NT2/D1 (cell line): ENCODE measurements around the gene ELF1.
"Not testable (repeated sequence)": the region's sequence is repeated elsewhere in the genome, so short reads cannot be mapped to it uniquely, and the experiment has no call there.

Experiments used
- DNase-seq: peaks from one replicate; pipeline ENCODE4 v3.0.0-alpha.2; 2011; ENCODE audit warnings: low read depth, low spot score
- H3K27me3 ChIP-seq: 2 replicates; pipeline ENCODE4 v1.6.0; 2011; ENCODE audit warnings: mild to moderate bottlenecking; ENCODE audit not compliant: insufficient read length, insufficient read depth
- H3K36me3 ChIP-seq: 2 replicates; pipeline ENCODE4 v1.6.1; 2011; ENCODE audit warnings: mild to moderate bottlenecking, low read length, mixed read lengths; ENCODE audit not compliant: insufficient read depth, insufficient read length
- H3K4me1 ChIP-seq: 2 replicates; pipeline ENCODE4 v1.5.1; 2011; ENCODE audit not compliant: insufficient read depth, insufficient read length
- H3K4me3 ChIP-seq: 2 replicates; pipeline ENCODE4 v1.5.1; 2011; ENCODE audit warnings: low read depth; ENCODE audit not compliant: insufficient read length
- H3K9ac ChIP-seq: 2 replicates; pipeline ENCODE4 v1.6.0; 2011; ENCODE audit warnings: low read depth; ENCODE audit not compliant: insufficient read length
- H3K9me3 ChIP-seq: 2 replicates; pipeline ENCODE4 v1.5.1; 2011; ENCODE audit warnings: mild to moderate bottlenecking, low read length; ENCODE audit not compliant: insufficient read depth
- SUZ12 ChIP-seq: IDR thresholded peaks from 2 replicates; pipeline ENCODE4 v1.6.1; 2011; ENCODE audit not compliant: insufficient read length, insufficient read depth; ENCODE audit errors: extremely low read depth
- YY1 ChIP-seq: IDR thresholded peaks from 2 replicates; pipeline ENCODE4 v1.6.1; 2011; ENCODE audit not compliant: insufficient read length, insufficient read depth
- ZNF274 ChIP-seq: IDR thresholded peaks from 2 replicates; pipeline ENCODE4 v1.6.1; 2011; ENCODE audit warnings: mild to moderate bottlenecking, low read depth, low read length

Gene ELF1

DNA sequence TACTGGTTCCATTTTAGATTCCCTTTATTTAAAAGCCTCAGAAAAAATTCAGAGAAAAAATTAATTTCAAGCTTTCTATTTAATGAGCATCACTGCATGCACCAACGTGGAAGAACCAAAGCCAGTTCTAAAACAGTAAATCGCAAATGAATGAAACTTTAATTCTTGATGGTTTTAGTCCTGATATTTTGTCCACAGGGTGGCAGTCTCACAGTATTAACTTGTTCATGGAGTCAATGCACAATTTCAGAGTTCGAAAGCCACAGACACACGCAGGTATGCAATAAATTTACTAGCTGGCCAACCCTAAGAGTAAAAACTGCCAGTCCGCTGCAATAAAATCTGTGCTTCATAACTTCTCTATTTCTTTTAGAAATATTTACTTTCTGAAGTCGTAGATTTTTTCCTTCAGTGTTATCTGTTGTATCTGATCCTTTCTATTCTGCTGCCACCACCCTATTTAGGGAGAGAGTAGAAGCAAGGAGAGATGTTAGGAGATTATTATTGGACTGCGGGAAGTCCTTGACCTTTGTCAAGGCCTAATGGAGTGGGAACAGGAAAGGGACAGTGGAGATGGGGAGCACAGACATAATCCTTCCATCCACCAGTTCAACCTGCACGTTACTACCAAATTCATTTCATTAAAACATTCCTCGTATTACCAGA, 35.2 kb upstream of the ELF1 start:
- no peak for DNase-seq
- no peak overlapping the region for H3K9ac ChIP-seq
- H3K4me1 ChIP-seq: no peaks in the 10 kb centered on the region
- TF ChIP-seq ZNF274: no peak
- no peak for TF ChIP-seq YY1
- no peak for TF ChIP-seq SUZ12
- H3K4me3 ChIP-seq: no peak overlapping the region
- peaks cover 3% of the 10 kb centered on the region for H3K36me3 ChIP-seq
- H3K9me3 ChIP-seq: peaks cover 3% of the 10 kb centered on the region; the same call in 1 of the 2 replicates
- H3K27me3 ChIP-seq: no peaks in the 10 kb centered on the region

GRCh38 chr13:41053384-41053826, 34.3 kb upstream of the ELF1 start:
- H3K4me3 ChIP-seq: no peak overlapping the region
- DNase-seq: no peak
- no peaks in the 10 kb centered on the region for H3K4me1 ChIP-seq
- peaks cover 12% of the 10 kb centered on the region; the same call in 1 of the 2 replicates for H3K9me3 ChIP-seq
- no peak overlapping the region for H3K9ac ChIP-seq
- TF ChIP-seq YY1: no peak
- H3K36me3 ChIP-seq: peaks cover 3% of the 10 kb centered on the region
- H3K27me3 ChIP-seq: no peaks in the 10 kb centered on the region

GRCh38 chr13:41052441-41052840, 33.3 kb upstream of the ELF1 start:
- Histone ChIP-seq H3K4me1 (no peaks in the 10 kb centered on the region), H3K9ac (no peak overlapping the region), H3K9me3 (peaks cover 20% of the 10 kb centered on the region; the same call in 1 of the 2 replicates), H3K4me3 (no peak overlapping the region), H3K27me3 (no peaks in the 10 kb centered on the region), H3K36me3 (no peaks in the 10 kb centered on the region)
- no peak for DNase-seq
- TF ChIP-seq YY1 (no peak), ZNF274 (no peak), SUZ12 (no peak)

GRCh38 chr13:41049480-41050440, 30.6 kb upstream of the ELF1 start:
- no peak for TF ChIP-seq ZNF274
- no peak for TF ChIP-seq SUZ12
- TF ChIP-seq YY1: no peak
- H3K4me3 ChIP-seq: no peak overlapping the region

GRCh38 chr13:41048640-41049039, 29.5 kb upstream of the ELF1 start:
- no peak for TF ChIP-seq ZNF274
- no peak for TF ChIP-seq SUZ12
- TF ChIP-seq YY1: no peak
- no peak for DNase-seq
- H3K9me3 ChIP-seq: peaks cover 20% of the 10 kb centered on the region; the same call in 1 of the 2 replicates
- no peaks in the 10 kb centered on the region for H3K36me3 ChIP-seq
- H3K27me3 ChIP-seq: no peaks in the 10 kb centered on the region
- H3K9ac ChIP-seq: no peak overlapping the region
- no peak overlapping the region for H3K4me3 ChIP-seq
- H3K4me1 ChIP-seq: no peaks in the 10 kb centered on the region

More at GRCh38 chr13:41049480-41050440, 30.6 kb upstream of the ELF1 start:
- H3K27me3 ChIP-seq: no peaks in the 10 kb centered on the region
- H3K4me1 ChIP-seq: no peaks in the 10 kb centered on the region
- H3K9ac ChIP-seq: no peak overlapping the region
- peaks cover 20% of the 10 kb centered on the region; the same call in 1 of the 2 replicates for H3K9me3 ChIP-seq
- H3K36me3 ChIP-seq: no peaks in the 10 kb centered on the region
- DNase-seq: no peak

GRCh38 chr13:41042419-41042818, 23.3 kb upstream of the ELF1 start:
- H3K27me3 ChIP-seq, DNase-seq, H3K4me1 ChIP-seq, H3K4me3 ChIP-seq, H3K9ac ChIP-seq, H3K9me3 ChIP-seq, H3K36me3 ChIP-seq: not testable (repeated sequence)

- Histone ChIP-seq H3K4me1 (no peaks in the 10 kb centered on the region), H3K36me3 (no peaks in the 10 kb centered on the region), H3K4me3 (no peak overlapping the region), H3K9me3 (no peaks in the 10 kb centered on the region), H3K9ac (no peak overlapping the region), H3K27me3 (no peaks in the 10 kb centered on the region)
- DNase-seq: no peak
- TF ChIP-seq SUZ12: no peak
Observed at GRCh38 chr13:41040584-41041334, 21.6 kb upstream of the ELF1 start.
